HG02588 (cell line): Measurements from ENCODE around the gene FOXS1.

Experiments used
- ATAC-seq: cut with Tn5 transposase; IDR thresholded peaks from one replicate; pipeline ENCODE4 v1.9.1; 2021; ENCODE audit warnings: mild to moderate bottlenecking, moderate library complexity; ENCODE audit not compliant: unreplicated experiment

The FOXS1 gene

DNA sequence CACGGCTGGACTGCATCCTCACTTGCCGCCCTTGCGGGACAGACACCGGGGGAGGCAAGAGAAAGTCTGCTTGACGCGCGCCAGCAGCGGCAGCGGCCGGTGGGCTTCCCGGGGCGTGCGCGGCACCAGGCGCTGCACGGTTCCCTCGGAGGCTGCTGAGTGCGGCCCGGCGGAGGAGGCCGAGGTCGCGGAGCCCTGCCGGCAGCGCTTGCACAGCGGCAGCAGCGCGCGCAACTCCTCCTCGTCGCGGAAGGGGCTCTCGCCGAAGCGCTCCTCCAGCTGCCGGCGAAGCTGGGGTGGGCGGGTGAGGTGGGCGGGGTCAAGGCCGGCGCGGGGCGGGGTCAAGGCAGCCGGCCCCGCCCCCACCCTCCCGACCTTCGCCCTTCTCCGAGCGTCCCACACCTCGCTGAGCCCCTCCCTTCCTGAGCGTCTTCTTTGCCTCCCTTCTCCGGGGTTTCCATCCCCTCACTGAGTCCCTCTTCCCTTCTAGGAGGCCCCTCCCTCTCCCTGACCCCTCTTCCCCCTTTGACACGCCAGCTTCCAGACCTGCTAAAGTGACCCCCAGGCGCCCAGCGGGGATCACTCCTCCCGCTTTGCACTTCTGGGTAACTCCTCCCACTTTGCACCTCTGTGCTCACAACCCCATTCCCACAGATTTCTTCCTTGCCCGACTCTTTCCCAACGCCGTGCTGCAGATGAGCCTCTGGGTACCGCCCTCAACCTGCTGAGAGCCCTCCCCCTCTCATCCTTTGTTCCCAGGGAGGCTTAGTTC is 16.2 kb upstream of the FOXS1 start:
- ATAC-seq, result no peak

GRCh38 chr20:31861135-31861384 is 15.7 kb upstream of the FOXS1 start:
- no peak for ATAC-seq

DNA sequence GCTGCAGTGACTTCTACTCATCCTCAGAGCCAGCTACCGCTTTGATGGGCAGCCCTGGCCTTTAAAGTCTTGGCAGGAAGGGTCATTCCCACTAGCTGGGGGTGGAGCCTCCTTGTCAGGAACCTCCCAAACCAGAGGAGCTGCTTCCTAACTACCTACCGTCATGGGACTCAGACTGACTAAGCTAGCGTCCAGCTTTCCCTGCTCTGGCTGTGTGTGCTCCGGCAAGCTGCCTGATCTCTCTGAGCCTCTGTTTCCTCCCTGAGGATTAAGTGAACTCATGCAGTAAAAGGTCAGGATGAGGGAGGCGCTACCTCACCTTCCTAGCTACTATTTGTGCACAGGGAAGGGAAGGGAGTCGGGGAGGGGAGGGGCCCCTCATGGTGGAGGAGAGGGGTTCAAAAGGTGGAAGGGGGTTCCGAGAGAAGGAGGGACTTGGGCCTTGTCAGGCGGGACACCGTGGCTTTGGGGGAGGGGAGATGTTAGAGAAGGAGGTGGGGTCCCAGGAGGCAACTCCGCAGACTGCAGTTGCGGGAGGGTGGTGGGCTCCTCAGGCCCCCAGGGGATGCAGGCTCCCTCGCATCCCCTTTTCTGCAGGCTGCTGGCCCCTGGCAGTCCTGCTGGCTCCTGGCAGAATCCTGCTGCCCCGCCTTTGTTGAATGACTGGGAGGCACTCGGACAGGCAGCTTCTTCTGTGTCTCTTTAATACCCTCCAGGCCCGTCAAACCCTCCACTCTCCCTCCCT is 15.2 kb upstream of the FOXS1 start:
- no peak for ATAC-seq

DNA sequence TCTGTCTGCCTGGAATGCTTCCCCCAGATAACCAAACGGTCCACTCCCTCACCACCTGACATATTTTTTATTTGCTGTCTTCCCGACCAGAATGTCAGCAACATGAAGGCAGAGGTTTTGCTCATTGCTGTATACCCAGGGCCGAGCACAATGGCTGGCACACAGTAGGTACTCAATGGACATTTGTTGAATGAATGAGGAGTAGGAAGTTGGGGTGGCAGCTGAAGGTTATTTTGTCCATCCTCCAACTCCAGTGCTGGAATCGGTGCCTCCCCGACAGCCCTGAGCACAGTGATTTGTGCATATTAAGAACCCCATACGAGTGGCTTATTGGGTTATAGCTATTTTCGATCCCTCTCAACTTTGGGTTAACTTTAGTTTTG is 14.6 kb upstream of the FOXS1 start:
- ATAC-seq, result no peak

DNA sequence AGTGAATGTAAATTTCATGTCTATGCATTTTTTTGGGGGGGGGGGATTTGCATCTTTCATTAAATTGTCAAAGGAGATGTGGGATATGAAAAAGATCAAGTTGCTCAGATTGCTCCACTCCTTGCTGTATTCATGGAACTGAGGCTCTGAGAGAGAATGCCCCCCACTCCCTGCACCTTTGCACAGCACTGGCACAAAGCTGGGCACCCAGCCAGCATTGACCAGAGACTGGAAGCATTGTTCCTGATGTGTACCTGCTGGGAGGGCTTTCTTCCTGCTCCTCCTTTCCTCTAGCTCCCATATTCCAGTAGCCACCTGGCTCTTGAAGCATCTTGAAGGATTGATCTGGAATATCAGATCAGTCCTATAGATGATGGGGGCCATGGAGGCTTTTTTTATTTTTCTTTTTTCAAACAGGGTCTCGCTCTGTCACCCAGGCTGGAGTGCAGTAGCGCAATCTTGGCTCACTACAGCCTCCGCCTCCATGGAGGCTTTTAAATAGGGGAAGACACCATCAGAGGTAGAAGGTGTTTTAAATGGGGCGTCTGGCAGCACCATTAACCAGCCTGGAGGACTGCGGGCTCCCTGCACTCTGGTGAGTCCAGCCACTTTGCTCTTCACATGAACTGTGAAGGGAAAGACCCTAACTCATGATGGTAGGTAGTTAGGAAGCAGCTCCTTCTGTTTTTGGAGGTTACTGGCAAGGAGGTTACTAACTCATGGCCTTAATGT is 14.0 kb upstream of the FOXS1 start:
- no peak for ATAC-seq

GRCh38 chr20:31858760-31859083 is 13.3 kb upstream of the FOXS1 start:
- ATAC-seq, result no peak

DNA sequence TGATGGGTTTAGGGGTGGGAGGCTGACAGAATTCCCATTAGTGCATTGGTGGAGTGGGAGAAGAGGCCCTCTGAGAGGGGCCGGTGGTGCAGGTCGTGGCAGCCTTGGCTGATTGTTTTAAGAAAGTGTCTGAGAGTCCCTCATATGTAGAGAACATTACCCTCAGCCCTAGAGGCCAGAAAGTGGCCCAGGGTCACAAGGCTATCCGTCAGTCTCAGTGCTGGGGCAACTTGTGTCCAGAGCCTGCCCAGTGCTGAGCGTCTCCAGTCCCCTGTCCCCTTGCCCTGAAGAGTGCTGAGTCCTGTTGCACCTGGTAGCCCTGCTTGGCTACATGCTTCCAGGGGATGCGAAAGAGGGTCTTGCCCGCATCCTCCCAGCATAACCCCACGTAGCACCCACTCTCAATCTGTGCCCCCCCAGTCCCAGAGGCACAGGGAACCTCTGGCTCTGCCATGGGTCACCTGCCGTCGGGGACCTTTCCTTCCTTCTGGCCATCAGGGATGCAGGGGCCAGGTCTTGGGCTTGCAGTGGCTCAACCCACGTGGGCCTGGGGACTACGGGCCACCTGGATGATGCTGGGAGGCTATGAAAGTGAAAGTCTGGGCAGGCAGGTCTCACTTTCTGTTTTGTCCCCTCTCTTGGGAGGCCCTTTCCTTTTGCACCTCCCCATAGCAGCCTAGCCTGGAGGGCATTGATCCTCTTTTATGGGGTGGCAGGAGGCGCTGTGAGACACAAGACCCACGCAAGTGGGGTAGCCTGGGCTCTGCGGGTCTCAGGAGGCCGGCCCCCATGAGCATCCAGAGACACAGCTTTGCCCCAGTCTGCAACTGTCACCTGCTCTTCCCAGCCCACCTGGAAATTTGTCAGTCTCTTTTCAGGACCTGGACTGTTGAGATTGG is 12.7 kb upstream of the FOXS1 start:
- ATAC-seq, result no peak

GRCh38 chr20:31856516-31856915 is 11.1 kb upstream of the FOXS1 start:
- no peak for ATAC-seq

DNA sequence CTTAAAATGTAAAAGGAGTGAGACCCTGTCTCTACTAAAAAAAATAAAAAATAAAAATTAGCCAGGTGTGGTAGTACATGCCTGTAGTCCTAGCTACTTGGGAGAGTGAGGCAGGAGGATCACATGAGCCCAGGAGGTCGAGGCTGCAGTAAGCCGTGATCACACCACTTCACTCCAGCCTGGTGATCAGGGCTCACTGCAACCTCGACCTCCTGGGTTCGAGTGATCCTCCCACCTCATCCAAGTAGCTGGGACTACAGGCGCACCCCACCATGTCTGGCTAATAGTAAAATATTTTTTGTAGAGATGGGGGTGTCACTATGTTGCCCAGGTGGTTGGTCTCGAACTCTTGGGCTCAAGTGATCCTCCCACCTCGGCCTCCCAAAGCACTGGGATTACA is 8.1 kb upstream of the FOXS1 start:
- ATAC-seq, result no peak

GRCh38 chr20:31851240-31851955 is 6.0 kb upstream of the FOXS1 start:
- no peak for ATAC-seq

GRCh38 chr20:31849306-31849930 is 4.0 kb upstream of the FOXS1 start:
- ATAC-seq, result no peak

DNA sequence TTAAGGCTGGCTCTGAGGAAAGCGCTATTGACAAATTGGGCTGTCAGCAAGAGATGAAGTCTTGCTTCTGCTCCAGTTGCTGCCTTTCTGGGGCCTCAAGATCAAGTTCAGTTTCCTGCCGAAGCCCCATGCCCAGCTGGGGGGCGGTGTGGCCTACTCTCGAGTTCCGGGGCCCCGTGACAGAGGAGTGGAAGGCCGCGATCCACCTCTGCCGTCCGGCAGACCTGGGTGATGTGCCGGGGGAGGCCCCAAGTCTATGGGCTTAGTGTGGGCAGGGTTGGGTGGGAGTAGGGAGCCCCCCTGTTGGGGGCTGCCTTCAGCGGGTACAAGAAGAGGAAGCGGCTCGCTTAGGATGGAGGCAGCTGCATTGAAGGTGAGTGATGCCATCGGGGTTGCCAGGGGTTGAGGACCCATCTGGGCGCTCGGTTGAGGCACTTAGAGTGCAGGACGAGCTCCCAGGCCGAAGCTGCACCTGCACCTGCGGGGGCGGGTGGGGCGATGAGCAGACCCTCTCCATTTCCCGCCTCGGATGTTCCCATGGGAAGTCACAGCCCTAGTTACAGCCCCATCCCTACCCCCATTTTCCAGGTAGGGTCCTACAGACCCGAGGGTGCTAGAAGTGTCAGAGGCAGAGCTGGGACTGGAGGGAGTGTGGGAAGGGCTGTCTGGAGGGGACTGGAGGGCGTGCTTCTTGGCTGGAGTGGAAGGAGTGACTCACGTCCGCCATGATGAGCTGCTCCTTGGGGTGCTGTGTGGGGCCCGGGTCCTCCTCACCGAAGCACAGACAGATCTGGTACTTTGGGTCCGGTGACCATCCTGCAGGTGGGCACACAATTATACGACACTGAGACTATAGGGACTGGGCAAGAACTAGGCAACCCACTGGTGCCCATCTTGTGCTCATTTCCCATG is 2.9 kb upstream of the FOXS1 start:
- no peak for ATAC-seq

GRCh38 chr20:31846793-31847138 is 1.4 kb upstream of the FOXS1 start:
- ATAC-seq, result no peak

- no peak for ATAC-seq
Observed at GRCh38 chr20:31844737-31845299, 586 bp downstream of the FOXS1 start.

DNA sequence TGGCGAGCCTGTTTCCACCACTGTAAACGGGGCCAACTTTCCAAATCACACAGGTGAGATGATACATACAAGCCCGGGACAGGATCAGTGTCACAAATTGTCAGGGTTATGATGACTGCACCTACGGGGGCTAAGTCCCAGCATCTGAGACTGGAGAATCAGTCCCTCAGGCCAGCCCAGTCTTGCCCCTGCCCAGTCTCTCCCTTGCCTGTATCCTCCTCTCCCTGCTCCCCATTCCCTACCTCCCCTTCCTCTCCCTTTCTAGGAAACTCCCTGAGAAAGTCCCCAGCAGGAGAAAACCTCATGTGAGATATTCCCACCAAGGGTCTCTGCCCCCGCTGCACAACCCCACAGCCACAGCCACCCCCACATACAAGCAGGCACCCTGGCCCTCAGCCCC is 1.5 kb downstream of the FOXS1 start:
- no peak for ATAC-seq

DNA sequence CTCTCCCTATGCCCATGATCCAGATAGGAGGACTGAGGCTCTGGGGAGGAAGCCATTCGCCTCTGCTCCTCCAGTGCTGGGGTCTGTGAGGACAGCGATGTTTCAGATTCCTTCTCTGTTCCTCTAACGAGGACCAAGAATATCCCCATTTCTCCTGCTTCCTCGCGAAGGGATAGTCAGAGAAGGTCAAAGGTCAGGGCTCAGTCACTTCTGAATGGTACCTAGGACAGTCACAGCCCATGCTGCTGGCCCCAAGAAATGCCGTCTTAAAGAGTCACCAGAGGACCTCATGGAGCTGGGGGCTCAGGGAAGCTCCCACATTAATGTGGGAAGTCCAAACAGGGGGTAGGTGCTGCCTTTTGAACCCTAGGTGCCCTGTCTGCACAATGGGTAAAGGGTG is 2.1 kb downstream of the FOXS1 start:
- ATAC-seq, result no peak

GRCh38 chr20:31842471-31843157 is 2.8 kb downstream of the FOXS1 start:
- ATAC-seq, result no peak

- ATAC-seq, result no peak
Observed at GRCh38 chr20:31841928-31842327, 3.5 kb downstream of the FOXS1 start.
